ENCODE data around the gene CALY. TPM values are rescaled to one million over a fixed set of nuclear protein-coding genes. Genes with fewer than 3 reads are reported as not detected.
A peak's percentile ranks its signal among the peaks of the same experiment; 100 is the strongest.

The CALY gene
- total RNA-seq, 1 experiment from 2014 or later = not detected

DNA sequence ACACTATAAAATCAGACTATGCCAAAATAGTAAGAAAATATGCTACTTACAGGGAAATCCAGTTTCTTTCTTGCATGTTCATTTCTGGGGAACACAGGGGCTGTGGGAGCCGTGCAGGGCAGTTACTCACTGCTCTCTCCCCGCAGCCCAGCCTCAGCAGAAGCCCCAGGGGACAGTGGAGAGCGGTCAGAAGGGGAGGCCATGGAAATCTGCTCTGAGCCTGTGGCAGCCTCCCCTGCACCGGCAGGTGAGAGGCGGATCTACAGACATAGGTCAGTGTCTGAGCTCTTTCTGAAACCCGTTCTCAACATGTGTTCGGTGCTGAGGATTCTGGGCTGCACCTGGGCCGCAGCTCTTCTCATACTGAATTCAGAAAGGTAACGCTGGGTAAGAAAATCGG lies 25.1 kb downstream of the CALY start:
- DNase-seq (ENCODE audit: low read depth) = no peak

DNA sequence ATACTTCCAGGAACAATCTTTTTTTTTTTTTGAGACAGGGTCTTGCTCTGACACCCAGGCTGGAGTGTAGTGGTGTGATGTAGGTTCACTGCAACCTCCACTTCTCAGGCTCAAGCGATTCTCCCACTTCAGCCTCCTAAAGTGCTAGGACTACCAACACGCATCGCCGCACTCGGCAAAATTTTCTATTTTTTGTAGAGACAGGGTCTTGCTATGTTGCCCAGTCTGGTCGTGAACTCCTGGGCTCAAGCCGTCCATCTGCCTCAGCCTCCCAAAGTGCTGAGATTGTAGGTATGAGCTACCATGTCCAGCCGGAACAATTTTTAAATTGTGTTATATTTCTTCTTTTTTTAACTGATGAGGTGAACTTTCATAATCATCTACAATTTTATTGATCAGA lies 25.9 kb downstream of the CALY start:
- DNase-seq (ENCODE audit: low read depth) = no peak

DNA sequence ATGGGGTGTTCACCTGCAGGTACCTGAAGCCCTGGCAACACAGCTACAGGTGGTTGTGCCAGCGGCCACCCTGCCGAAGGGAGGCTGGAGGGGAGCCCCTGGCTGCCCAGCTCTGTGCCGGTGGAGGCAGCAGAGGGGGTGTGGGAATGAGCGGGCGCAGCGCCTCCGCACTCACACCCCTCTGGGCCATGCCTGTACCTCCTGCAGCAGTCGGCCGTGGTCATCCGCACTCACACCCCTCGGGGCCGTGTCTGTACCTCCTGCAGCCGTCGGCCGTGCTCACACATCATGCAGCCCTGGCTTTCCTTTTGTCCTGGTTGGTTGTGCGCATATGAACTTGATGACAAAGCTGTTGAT lies 26.3 kb downstream of the CALY start:
- DNase-seq (ENCODE audit: low read depth) = no peak

DNA sequence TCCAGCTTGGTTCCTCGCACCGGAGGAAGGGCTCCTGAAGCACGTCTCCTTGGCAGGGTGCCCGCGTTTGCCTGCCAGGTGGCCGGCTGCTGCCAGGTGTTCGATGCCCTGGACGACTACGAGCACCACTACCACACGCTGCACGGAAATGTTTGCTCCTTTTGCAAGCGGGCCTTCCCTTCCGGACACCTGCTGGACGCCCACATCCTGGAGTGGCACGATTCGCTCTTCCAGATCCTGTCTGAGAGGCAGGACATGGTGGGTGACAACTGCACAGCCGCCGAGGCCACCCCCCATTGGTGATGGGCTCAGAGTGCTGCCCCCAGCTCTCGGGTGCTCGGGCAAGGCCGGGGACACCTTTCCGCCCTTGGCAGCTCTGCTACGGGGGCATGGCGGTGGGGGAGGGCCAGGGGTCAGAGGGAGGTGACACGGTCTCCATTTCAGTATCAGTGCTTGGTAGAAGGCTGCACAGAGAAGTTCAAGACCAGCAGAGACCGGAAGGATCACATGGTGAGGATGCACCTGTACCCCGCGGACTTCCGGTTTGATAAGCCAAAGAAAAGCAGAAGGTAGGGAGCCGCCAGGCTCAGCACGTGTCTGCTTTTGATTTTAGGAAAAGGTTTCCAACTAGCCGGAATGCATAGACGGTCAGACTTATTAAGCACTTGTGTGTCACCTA lies 26.8 kb downstream of the CALY start:
- DNase-seq (ENCODE audit: low read depth) = no peak

DNA sequence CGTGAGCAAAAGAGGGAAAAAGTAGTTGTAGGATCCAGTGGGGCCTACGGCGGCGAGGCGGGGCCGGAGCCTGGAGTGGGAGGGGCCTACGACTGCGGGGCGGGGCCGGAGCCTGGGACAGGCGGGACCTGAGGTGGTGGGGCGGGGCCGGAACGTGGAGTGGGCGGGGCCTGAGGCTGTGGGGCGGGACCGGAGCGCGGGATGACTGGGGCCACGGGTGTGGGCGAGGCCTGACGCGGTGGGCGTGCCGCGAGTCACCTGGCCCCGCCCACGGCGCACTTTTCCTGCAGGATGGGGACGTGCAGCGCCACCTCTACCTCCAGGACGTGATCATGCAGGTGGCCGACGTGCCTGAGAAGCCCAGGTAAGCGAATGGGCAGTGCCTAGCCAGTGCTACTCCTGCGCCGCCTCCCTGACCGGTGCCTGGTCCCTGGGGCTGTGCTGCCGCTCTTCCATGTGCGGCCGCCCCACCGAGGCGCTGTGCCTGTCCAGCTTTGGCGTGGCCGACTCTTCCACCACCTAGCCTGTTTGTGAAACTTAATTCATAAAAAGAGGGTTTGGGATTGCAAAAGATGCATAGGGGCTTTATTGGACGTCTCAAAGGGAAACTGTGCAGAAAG lies 27.5 kb downstream of the CALY start:
- DNase-seq (ENCODE audit: low read depth) = peak; percentile 89

DNA sequence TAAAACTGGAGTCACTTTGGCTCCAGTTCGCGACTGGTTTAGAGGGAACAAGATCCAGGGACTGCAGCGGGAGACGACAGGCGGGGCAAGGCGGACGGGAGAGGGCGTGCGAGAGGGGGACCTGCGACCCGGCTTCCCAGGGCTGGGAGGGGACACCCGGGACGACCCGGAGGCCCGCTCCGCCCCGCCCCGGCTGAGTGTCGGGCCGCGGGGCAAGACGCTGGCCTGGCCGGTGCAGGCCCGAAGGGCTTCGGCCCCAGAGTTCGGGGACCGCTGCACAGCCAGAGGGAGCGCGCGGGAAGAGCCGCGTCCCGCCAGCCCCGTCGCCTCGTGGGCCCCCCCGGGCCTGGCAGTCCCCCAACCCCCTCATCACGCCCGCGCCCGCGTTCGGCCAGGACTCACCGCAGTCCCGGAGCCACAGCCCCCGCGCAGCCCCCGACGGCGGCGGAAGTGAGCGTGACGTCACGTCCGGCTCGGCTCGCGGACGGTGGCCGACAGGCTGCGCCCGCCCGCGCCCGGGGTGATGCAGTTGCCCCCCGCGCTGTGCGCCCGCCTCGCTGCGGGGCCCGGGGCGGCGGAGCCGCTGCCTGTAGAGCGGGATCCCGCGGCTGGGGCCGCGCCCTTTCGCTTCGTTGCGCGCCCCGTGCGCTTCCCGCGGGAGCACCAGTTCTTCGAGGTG lies 28.1 kb downstream of the CALY start, which contains the start of the genes TUBGCP2 and ZNF511:
Gene TUBGCP2 (minus strand): TSS at position 452 of the 679 bp plus-strand sequence. CDS start 5,931 bp downstream, outside the sequence.
Gene ZNF511 (plus strand): TSS at position 494 of the 679 bp plus-strand sequence. CDS start 30 bp downstream, at position 524.
- DNase-seq (ENCODE audit: low read depth) = peak; percentile 85

DNA sequence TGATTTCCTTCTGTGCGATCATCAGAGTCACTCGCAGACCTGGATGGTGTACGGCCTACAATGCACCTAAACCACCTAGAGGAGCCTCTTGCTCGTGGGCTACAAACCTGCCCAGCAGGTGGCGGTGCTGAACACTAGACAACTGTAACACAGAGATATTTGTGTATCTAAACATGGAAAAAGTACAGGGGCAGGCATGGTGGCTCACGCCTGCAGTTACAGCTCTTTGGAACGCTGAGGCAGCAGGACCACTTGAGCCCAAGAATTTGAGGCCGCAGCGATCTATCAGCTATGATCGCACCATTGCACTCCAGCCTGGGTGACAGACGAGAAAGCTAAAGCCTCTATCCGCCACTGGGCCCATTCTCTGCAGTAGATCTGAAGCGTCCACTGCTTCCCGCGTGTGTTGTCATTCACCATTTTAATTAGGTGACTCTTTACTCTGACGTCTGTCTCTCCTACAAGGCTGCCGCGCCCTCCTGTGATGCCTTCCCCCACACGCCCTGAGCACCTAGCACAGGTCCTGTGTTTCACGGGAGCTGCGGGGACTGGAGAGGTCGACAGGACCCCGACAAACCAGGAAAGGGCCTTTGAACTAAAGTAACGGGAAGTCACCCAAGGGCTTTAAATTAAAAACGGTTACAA lies 28.8 kb downstream of the CALY start:
- peak; percentile 65 for DNase-seq (ENCODE audit: low read depth)

DNA sequence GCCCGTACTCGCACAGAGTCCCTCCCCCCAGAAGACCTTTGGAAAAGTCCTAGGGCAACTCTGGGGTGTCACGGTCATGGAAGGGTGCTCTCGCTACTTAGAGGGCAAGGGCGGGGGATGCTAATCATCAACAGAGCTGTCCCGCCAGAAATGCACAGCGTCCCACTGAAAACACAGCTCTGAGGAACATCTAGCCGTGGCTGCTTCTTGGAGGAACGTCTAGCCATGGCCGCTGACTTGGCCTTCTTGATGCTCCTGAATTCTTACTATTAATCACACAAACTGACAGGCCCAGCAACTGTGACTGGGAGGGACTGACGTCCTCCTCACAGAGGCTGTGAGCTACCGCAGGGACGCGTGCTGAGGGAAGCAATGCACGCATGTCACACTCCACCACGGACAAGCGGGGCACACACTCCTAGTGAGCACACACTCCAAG lies 29.7 kb downstream of the CALY start:
- no peak for DNase-seq (ENCODE audit: low read depth)

DNA sequence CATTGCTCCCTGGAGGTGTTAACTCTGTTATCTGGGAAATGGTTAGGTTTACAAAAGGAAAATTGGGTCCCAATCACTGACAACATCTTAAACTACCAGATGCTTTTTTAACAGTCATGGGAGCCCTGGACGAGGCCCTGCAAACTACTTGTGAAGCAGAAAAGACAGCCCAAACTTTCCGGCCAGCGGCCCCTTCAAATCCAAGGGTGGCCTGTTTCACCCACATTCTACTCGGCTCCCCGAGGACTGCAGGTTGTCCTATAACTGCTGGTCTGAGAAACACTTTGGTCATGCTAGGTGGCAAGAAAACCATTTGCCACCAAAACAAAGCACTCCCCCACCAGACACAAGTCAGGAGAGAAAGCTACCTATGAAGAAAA lies 30.6 kb downstream of the CALY start:
- no peak for DNase-seq (ENCODE audit: low read depth)

DNA sequence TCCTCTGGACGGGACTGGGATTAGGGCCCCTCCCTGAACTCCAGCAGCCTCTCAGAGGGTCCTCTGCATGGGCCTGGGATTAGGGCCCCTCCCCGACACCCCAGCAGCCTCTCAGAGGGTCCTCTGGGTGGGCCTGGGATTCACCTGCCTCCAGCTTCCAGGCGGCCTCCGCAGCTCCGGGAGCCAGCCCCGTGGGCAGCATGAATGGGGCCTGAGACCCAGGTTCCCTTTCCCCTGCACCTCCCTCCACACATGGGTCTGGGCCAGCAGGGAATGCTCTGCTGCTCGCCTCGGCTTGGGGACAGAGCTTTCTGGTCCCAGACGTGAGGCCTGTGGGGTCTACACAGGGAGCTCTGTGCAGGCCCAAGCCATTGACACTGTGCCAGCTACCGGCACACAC lies 33.5 kb downstream of the CALY start:
- DNase-seq (ENCODE audit: low read depth) = no peak

DNA sequence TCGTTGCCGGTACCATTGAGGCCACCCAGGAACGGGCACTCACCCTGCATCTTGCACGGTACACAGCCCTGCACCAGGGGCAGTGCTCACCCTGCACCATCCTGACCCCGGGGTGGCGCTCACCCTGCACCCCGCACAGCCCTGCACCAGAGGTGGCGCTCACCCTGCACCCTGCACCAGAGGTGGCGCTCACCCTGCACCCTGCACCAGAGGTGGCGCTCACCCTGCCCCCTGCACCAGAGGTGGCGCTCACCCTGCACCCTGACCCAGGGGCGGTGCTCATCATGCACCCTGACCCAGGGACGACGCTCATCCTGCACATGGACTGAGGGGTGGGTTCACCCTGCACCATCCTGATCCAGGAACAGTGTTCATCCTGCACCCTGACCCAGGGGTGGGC lies 34.5 kb downstream of the CALY start:
- no peak for DNase-seq (ENCODE audit: low read depth)

DNA sequence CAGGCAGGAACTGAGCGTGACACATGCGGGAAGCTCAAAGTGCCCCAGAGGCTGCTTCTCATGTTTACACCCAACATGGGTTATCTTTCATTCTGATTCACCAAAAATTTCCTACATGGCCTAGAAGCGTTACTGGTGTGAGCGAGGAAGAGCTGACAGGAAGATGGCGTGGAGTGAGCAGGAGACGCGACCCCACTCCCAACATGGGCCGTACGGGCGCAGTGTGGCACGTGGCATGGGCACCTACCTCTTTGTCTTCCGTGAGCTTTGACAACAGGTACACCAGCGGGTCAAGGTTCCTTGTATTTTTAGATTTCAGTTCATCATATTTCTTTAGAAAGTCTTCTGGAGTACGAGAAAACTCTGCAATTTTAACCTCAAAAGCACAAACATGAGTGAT lies 37.0 kb downstream of the CALY start:
- DNase-seq (ENCODE audit: low read depth) = no peak

DNA sequence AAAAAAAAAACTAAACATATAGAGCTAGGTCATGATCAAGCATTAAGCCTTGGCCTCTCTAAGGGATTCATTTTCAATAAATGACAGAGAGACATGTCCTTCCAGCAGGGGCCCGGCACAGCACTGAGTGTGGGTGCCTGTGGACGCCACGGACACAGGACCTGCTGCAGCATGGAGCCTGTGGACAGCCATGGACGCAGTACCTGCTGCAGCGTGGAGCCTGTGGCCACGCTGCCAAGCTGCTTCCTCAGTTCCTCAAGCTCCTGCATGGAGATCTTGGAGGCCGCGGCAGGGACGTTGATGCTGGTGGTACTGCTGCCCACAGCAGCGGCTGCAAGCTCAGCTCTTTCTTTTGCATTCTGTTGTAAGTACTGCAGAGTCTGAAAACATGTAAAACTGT lies 37.5 kb downstream of the CALY start:
- DNase-seq (ENCODE audit: low read depth) = no peak

DNA sequence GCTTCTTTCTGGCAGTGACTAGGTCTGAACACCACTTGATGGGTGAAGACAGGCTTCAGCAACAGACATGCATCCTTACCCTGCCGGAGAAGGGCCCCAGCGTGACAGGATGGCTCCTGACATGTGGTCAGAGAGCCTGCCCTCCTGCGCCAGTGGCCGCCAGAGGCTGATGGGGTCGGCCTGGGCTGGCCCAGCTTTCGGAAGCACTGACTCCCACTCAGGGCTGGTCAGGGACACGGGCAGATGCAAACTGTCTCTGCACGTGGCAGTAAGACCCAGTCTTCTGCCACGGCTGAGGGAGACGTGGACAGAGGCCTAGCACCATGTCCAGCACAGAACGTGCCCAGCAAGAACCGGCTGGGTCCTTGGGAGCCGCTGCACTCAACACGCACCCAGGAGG lies 38.2 kb downstream of the CALY start:
- DNase-seq (ENCODE audit: low read depth) = no peak

DNA sequence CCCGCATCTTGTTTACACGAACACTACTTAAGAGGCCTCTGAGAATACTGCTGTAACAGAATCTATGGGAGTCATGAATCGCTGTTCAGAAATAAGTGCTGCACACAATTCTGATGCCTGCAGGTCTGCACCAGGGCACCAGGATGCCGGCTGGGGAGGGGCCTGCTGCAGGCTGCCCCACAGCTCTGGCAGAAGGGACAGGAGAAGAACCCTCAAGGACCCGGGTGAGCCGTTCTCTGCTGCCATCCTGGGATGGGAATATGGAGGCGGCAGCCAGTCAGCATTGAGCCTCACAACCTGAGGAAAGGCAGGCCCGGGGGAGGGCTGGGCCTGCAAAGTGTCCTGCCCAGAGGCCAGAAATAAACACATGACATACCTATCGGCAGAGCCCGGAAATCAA lies 39.2 kb downstream of the CALY start:
- no peak for DNase-seq (ENCODE audit: low read depth)

DNA sequence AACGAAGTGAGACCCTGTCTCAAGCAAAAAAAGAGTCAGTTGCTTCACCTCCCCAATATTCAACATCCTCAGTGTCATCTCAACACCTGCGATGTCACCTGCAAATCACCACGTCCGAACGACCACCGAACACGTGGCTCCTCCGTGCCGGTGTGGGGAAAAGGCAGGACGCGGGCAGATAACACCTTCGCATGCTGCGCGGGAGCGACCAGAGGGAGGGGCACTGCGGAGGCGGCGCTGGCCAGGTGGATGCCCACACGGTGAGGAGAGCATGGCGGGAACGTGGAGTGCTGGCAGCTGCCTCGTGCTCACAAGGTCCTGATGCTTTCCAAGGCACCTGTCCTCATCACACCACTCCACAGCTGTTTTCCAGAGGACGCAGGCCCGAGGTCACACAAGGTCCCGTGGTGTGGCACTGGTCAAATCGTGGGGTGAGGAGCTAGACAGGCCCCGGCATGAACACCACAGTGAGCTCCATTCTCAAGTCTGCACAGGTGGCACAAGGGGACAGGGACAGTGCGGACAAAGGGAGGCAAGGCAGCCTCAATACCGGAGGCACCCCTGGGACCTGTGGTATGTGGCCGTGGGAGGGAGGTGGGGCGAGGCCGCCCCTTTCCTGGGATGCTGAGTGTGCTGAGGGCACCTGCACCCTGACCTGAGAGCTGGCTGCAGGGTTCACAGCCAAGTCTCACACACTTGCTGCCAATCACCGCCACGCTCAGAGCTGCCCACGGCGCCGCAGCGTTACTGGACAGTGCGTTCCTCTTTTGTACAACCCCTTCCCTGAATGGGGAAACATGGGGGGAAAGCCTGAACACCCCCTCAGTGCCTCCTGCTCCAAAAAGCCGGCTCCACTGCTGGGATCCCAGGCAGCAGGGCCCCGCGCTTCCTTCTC lies 41.0 kb downstream of the CALY start:
- no peak for DNase-seq (ENCODE audit: low read depth)

DNA sequence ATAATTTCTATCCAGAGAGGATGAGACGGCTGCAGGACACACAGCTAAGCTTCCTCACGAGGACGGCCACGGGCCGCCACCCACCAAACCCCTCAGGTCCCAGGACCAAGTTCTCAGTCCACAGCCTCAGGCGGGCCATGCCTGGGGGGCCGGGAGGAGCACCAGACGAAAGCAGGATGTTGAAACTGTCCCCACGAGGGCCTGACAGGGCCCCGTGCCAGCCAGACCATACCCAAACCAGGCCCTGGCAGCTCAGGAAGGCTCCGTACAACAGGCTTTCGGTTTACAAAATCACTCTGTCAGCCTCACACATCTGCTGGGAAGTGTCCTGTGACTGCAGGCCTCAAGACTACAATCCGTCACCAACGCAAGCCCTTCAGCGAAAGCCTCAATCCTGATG lies 42.5 kb downstream of the CALY start:
- DNase-seq (ENCODE audit: low read depth) = no peak

DNA sequence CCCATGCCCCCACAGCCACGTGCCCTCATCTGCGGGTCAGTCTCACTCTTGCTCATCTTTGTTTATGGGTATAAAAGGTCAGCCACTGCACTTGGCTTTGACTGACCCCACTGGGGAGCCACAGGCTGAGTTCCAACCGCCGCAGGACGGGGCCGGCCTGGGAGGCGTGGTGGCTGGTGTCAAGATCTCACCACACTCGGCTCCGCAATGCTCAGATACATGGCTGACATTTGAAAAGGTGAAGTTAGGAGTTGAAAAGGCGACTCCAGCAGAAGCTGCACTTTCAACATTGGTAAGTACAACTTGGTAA lies 42.9 kb downstream of the CALY start:
- no peak for DNase-seq (ENCODE audit: low read depth)

DNA sequence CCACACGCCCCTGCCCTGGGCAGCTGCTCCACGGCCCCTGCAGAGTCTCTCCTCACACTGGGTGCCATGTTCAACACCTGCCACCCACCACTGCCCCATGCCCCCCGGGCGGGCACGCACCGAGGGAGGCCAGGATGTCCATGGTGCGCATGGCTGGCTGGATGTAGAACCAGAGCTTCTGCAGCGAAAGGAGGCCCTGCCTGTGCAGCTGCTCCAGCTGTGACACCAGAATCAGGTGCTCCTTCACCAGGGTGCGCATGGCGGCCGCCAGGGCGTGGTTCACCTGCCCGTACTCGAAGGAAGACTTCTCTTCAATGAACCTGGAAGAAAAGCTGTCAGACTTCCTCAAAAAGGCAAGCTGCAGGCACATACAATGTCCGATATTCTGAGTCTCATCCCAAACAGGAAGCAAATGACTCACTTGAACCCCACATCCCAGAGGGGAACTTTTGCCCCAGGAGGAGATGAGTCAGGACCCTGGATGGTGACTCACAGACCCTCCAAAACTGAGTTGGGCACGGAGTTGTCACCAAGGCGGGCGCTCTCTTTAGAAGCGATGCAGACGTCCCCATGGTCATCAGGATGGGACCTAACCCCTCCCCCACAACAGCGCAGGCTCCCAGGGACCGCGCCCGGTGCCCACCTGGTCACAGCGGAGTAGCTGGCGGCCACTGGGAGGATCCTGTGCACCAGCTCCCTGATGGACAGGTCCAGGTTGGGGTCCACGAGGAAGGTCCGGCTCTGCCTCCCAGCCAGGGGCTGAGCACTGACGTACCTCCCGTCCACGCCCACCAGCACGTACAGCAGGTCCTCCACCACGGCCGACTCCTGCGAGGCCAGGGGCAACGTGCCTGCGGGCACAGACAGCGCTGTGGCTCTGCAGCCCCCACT lies 43.5 kb downstream of the CALY start:
- DNase-seq (ENCODE audit: low read depth) = peak; percentile 87

DNA sequence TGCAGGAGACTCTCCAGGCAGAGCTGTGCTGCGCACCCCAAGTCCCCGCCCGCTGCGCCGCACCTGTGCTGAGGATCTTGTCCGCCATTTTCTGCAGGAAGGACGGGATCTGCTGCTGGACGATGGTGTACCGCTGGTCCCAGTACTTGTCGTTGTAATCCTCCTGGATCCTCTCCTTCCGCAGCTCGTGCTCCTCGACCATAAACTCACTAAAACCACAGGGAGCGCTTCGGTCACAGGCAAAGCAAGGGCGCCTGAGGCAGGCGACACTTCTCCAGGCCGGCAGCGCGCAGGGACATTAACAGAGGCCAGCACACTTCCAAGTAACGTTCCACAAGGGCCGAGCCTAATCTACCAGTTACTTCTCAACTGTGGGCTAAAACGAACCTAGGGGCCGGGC lies 46.9 kb downstream of the CALY start:
- DNase-seq (ENCODE audit: low read depth) = no peak

All from Daoy (cell line).